GM12891 (cell line): ENCODE results near the gene TTLL8.

Source experiments
- POLR2A ChIP-seq: IDR thresholded peaks from 2 replicates; pipeline ENCODE4 v1.6.1; 2011; ENCODE audit warnings: low read depth, low read length, control low read depth
- POLR2AphosphoS5 ChIP-seq: IDR thresholded peaks from 2 replicates; pipeline ENCODE4 v1.6.1; 2011; ENCODE audit warnings: low read depth, low read length, control low read depth
- TAF1 ChIP-seq: IDR thresholded peaks from 2 replicates; pipeline ENCODE4 v1.6.1; 2011; ENCODE audit warnings: low read depth, low read length, control low read depth

- TF ChIP-seq POLR2A (no peak), TAF1 (no peak), POLR2AphosphoS5 (no peak)
These were observed 61.4 kb downstream of the TTLL8 start for GRCh38 chr22:49996518-49997250.
